Activated effector memory CD4-positive, alpha-beta T cell treated with Interleukin-2 at 50 U/mL for 16 hours (primary cell): ENCODE results near the gene LSR.
"Not testable (repeated sequence)": the region's sequence is repeated elsewhere in the genome, so short reads cannot be mapped to it uniquely, and the experiment has no call there.

Source experiments
- DNase-seq: peaks from one replicate; pipeline ENCODE4 v3.0.0-alpha.2; 2020

LSR gene

DNA sequence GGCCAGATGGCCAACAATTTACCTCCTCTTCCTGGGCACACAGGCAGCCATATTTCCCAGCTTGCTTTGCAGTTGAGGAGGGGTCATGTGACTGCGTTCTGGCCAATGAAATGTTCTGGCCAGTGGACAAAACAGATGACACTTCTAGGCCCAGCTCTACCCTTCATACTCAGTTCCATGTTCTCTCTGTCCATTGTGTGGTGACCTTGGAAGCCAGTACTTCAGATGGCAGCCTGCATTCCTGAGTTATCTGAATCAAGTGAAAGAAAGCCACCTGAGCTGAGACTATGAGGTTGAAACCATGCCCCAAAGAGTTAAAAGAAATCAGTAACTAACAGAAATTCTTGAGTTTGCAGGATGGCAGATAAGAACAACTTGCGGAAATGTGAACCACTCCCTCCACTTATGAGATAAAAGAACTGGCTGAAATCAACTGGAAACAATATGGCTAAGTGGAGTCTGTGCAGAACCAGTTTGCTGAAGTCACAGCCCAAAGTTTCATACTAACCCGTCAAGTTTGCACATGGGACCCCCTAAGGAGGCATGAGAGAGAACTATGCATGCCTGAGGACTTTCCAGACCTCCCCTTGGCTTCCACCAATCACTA, 28.4 kb upstream of the LSR start:
- DNase-seq, result no peak

GRCh38 chr19:35220973-35221590, 27.7 kb upstream of the LSR start:
- not testable (repeated sequence) for DNase-seq

DNA sequence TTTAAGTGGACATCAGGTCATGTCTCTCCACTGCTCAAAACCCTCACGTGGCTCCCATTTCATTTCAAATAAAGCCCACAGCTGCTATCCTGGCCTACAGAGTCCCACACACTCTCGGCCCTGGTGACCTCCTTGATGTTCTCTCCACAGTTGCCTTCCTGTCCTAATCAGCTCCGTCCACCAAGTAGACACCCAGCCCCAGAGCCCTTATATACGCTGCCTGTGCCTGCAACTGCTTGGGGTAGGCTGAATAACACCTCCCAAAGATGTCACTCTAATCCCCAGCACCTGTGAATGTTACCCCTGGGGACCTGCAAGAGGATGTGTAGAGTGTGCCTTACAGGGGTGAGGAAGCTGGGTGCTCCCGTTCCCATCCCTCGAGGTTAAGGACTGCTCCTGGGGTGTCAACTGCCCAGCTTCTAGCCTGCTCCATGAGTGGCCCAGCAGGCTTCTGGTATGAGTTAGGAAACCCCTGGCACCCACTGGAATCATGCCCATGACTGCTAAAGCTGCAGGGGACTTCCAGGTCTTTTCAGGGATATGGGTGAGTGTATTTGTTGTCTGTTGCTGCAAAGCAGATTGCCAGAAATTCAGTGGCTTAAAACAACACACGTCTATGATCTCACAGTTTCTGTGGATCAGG, 26.3 kb upstream of the LSR start:
- no peak for DNase-seq

- no peak for DNase-seq
Observed at GRCh38 chr19:35223084-35223790, 25.6 kb upstream of the LSR start.

- no peak for DNase-seq
Observed at GRCh38 chr19:35223862-35224505, 24.8 kb upstream of the LSR start.

- no peak for DNase-seq
Observed at GRCh38 chr19:35224681-35225571, 23.9 kb upstream of the LSR start.

GRCh38 chr19:35225951-35226350, 22.9 kb upstream of the LSR start:
- no peak for DNase-seq

GRCh38 chr19:35226748-35227147, 22.1 kb upstream of the LSR start:
- DNase-seq, result no peak

- no peak for DNase-seq
Observed at GRCh38 chr19:35228177-35228930, 20.4 kb upstream of the LSR start, which contains the start of gene FAM187B. Gene FAM187B (minus strand): TSS chr19:35228739. CDS start chr19:35228680, 59 bp downstream.

GRCh38 chr19:35229601-35230000, 19.2 kb upstream of the LSR start:
- DNase-seq, result no peak

GRCh38 chr19:35231956-35232645, 16.7 kb upstream of the LSR start:
- no peak for DNase-seq

- DNase-seq, result no peak
Observed at GRCh38 chr19:35232912-35233311, 15.9 kb upstream of the LSR start.

DNA sequence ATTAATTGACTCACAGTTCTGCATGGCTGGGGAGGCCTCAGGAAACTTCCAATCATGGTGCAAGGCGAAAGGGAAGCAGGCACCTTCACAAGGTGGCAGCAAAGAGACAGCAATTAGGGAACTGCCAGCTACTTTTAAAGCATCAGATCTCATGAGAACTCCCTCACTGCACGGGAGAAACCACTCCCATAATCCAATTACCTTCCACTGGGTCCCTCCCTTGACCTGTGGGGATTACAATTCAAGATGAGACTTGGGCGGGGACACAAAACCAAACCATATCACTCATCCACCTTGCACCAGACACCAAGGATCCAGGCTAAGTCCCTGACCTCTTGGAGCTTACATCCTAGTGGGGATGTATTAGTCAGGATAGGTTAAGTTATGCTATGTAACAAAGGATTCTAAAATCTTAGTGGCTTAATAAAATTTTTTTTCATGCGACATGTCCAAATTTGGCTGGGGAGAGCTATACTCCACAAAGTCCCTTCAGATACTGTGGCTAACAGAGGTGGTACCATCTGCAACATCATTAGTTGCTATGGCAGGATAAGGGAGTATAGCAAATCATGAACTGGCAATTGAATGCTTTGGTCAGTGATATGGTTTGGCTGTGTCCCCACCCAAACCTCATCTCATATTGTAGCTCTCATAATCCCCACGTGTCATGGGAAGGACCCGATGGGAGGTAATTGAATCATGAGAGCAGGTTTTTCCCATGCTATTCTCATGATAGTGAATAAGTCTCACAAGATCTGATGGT, 12.0 kb upstream of the LSR start:
- no peak for DNase-seq

- not testable (repeated sequence) for DNase-seq
Observed at GRCh38 chr19:35239597-35239996, 9.2 kb upstream of the LSR start.

DNA sequence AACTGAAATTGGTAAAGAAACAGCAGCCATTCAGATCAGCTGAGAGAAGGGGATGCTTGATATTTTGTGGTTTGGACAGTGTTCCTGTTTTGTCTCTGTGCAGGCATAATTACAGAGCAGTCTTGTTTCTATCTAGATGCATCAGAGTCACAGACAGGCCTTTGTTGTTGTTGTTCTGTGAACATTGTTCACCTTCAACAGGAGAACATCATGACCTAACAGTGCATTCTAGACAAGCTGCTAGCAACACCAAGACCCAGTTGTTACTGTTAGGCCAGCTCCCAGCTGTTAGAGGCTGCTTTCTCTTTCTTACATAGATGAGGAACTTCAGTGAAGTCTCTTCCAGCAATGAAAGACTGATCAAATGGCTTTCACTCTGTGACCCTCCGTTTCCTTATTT, 8.5 kb upstream of the LSR start:
- no peak for DNase-seq

GRCh38 chr19:35241417-35241816, 7.4 kb upstream of the LSR start:
- no peak for DNase-seq

DNA sequence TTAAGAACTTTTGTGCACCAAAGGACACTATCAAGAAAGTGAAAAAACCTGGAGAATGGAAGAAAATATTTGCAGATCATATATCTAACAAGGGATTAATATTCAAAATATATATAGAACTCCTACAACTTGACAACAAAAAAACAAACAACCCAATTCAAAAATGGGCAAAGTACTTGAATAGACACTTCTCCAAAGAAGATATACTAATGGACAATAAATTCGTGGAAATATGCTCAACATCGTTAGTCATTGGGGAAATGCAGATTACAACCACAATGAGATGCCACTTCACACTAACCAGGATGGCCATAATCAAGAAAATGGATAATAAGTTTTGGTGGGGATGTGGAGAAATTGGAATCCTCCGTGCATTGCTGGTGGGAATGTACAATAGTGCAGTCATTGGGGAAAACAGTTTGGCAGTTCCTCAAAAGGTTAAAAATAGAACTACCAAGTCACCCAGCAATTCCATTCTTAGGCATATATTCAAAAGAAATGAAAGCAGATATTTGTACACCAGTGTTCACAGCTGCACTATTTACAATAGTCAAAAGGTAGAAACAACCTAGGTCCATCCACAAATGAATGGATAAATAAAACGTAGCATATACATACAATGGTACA, 2.2 kb upstream of the LSR start:
- DNase-seq, result no peak

- peak; percentile 52 for DNase-seq
Observed at GRCh38 chr19:35247526-35248309, 1.1 kb upstream of the LSR start.
